ENCODE data around the gene PRKAR1A.
"Not testable (repeated sequence)": the region's sequence is repeated elsewhere in the genome, so short reads cannot be mapped to it uniquely, and the experiment has no call there.

GRCh38 chr17:68519051-68519450, 6.8 kb downstream of the PRKAR1A start:
- TF ChIP-seq CTCF, POLR2AphosphoS5 (IDR thresholded peaks at IDR 0.05): not testable (repeated sequence)
